Glomerular visceral epithelial cell (primary cell): Measurements from ENCODE around the gene AGL.
"Not testable (repeated sequence)": the region's sequence is repeated elsewhere in the genome, so short reads cannot be mapped to it uniquely, and the experiment has no call there.

Experiments used
- DNase-seq: peaks from one replicate; pipeline ENCODE4 v3.0.0-alpha.2; 2016; ENCODE audit errors: extremely low spot score

The AGL gene

GRCh38 chr1:99943223-99943794, 93.1 kb downstream of the AGL start:
- no peak for DNase-seq

- DNase-seq = no peak
These were observed 94.0 kb downstream of the AGL start for GRCh38 chr1:99944192-99944591.

GRCh38 chr1:99945174-99945573, 95.0 kb downstream of the AGL start:
- no peak for DNase-seq

- no peak for DNase-seq
These were observed 100.3 kb downstream of the AGL start for GRCh38 chr1:99950486-99950885.

GRCh38 chr1:99952522-99952921, 102.4 kb downstream of the AGL start:
- no peak for DNase-seq

GRCh38 chr1:99955375-99955774, 105.2 kb downstream of the AGL start:
- no peak for DNase-seq

GRCh38 chr1:99956755-99957154, 106.6 kb downstream of the AGL start:
- no peak for DNase-seq

GRCh38 chr1:99957818-99958217, 107.7 kb downstream of the AGL start:
- DNase-seq = no peak

- DNase-seq = not testable (repeated sequence)
These were observed 109.1 kb downstream of the AGL start for GRCh38 chr1:99959189-99959705.

GRCh38 chr1:99960260-99960659, 110.1 kb downstream of the AGL start:
- not testable (repeated sequence) for DNase-seq

GRCh38 chr1:99963041-99963795, 113.1 kb downstream of the AGL start:
- DNase-seq = peak; percentile 25

- DNase-seq = no peak
These were observed 114.6 kb downstream of the AGL start for GRCh38 chr1:99964806-99965205.

GRCh38 chr1:99965646-99966375, 115.7 kb downstream of the AGL start:
- DNase-seq = no peak

GRCh38 chr1:99968214-99968613, 118.1 kb downstream of the AGL start:
- no peak for DNase-seq

- DNase-seq = peak; percentile 15
These were observed 119.1 kb downstream of the AGL start for GRCh38 chr1:99969260-99969728.

GRCh38 chr1:99969729-99970621, 119.8 kb downstream of the AGL start, which contains the start of gene SLC35A3:
TSS of gene SLC35A3 (plus strand) at chr1:99969996. CDS start at chr1:99993555, 23,559 bp downstream.
- peak; percentile 76 for DNase-seq

GRCh38 chr1:99970713-99971255, 120.6 kb downstream of the AGL start:
- DNase-seq = peak; percentile 25

- DNase-seq = not testable (repeated sequence)
These were observed 121.9 kb downstream of the AGL start for GRCh38 chr1:99972066-99972465.
